AG09309 (cell line): ENCODE measurements around the gene CFAP251.

Experiments
- DNase-seq: peaks from one replicate; pipeline ENCODE4 v3.0.0-alpha.2; 2010; ENCODE audit warnings: low read depth
- H3K4me3 ChIP-seq: 2 replicates; pipeline ENCODE4 v1.5.1; 2011; ENCODE audit warnings: mild to moderate bottlenecking, low read depth, low read length, moderate library complexity; ENCODE audit not compliant: control insufficient read depth
- TF ChIP-seq, protein P1 (sequence below): IDR thresholded peaks from 2 replicates; pipeline ENCODE4 v1.5.1; 2011; ENCODE audit warnings: mild to moderate bottlenecking, low read depth, low read length, inconsistent platforms; ENCODE audit not compliant: insufficient read depth, control insufficient read depth; ENCODE audit errors: missing control alignments

The CFAP251 gene

DNA sequence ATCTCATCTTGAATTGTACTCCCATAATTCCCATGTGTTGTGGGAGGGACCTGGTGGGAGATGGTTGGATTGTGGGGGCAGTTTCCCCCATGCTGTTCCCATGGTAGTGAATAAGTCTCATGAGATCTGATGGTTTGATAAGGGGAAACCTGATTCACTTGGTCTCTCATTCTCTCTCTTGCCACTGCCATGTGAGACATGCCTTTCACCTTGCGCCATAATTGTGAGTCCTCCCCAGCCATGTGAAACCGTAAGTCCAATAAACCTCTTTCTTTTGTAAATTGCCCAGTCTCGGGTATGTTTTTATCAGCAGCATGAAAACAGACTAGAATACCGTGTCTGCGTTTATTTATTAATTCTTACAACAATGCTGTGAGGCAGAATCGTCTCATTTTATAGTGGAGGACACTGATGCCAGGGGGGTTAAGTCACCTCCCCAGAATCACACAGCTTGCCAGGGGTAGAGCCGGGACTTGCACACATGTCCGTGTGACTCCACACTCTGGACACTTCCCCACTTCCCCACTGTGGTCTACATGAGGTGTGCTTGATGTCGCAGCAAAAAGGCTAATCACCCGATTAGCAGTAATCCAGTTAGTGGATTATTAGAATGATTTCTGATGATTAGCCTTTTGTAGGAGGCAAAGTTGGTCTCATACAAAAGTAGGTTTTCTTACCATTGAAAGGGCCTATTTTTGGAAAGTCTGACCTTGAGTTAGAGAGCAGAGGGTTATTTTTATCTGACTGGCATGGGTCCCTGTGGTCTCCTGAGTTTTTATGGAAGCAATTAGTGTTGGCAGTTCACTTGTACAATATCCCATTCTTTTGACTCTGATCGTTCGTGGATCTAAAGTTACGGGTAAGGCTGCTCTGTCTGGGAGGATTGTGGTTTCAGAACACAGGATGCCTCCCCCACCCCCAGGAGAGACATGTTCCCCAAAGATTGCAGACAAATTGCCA, 55.9 kb downstream of the CFAP251 start:
- TF ChIP-seq, protein P1, sequence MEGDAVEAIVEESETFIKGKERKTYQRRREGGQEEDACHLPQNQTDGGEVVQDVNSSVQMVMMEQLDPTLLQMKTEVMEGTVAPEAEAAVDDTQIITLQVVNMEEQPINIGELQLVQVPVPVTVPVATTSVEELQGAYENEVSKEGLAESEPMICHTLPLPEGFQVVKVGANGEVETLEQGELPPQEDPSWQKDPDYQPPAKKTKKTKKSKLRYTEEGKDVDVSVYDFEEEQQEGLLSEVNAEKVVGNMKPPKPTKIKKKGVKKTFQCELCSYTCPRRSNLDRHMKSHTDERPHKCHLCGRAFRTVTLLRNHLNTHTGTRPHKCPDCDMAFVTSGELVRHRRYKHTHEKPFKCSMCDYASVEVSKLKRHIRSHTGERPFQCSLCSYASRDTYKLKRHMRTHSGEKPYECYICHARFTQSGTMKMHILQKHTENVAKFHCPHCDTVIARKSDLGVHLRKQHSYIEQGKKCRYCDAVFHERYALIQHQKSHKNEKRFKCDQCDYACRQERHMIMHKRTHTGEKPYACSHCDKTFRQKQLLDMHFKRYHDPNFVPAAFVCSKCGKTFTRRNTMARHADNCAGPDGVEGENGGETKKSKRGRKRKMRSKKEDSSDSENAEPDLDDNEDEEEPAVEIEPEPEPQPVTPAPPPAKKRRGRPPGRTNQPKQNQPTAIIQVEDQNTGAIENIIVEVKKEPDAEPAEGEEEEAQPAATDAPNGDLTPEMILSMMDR: no peak
- no peak overlapping the region for H3K4me3 ChIP-seq
- DNase-seq: no peak

DNA sequence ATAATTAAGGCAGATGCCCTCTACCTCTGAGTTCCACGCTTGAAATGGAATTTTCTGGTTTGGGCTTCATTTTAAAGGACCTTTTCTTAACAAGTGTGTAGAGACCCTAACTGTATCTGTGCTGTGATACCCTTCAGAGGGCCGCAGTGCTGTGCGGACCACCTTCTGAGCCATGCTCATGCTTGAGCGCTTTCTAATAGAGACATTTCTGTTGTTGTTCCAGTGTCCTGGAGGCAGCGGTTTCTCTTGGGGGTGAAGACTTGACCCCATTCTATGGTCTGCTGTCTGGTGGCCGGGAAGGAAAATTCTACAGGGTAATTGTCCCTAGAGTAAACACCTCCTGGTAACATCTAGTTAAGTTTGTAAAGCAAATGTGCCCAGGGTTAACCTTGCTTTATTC, 56.6 kb downstream of the CFAP251 start:
- TF ChIP-seq, protein P1: no peak
- no peak overlapping the region for H3K4me3 ChIP-seq
- no peak for DNase-seq

DNA sequence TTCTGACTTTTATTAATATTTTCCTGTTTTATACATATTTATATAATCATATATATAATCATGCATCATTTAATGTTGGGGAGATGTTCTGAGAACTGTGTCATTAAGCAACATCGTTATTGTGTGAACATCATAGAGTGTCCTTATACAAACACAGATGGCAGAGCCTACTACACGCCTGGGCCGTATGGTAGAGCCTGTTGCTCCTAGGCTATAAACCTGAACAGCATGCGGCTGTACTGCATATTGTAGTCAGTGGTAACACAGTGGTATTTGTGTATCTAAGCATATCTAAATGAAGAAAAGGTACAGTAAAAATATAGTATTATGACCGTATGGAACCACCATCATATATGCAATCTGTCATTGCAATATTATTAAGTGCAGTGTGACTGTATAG, 58.6 kb downstream of the CFAP251 start:
- no peak for DNase-seq
- H3K4me3 ChIP-seq: no peak overlapping the region
- TF ChIP-seq, protein P1: no peak

DNA sequence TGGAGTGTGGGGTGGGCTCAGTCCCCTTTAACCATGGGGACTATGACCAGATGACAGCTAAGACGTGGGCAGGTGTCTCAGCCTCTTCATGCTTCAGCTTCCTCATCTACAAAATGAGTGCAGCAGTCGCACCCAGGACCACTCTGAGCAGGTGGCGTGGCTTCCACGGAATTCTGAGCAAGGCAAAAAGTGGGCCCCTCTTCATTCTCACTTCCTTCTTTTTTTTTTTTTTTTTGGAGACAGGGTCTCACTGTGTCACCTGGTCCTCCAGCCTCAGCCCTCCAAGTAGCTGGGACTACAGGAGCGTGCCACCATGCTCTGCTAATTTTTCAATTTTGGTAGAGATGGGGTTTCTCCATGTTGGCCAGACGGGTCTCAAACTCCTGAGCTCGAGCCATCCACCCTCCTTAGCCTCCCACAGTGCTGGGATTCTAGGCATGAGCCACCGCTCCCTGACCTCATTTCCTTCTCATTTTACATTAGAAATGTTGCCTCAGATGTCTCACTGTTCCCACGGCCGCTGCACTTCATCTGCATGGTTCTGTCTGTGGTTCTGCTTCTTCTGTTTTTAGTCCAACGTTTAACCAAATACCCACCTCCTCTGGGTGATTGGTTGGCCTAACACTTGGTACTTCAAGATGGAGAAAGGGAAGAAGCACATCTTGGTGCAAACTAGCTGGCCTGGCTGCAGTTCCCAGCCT, 61.9 kb downstream of the CFAP251 start:
- TF ChIP-seq, protein P1: no peak
- no peak overlapping the region for H3K4me3 ChIP-seq
- no peak for DNase-seq

DNA sequence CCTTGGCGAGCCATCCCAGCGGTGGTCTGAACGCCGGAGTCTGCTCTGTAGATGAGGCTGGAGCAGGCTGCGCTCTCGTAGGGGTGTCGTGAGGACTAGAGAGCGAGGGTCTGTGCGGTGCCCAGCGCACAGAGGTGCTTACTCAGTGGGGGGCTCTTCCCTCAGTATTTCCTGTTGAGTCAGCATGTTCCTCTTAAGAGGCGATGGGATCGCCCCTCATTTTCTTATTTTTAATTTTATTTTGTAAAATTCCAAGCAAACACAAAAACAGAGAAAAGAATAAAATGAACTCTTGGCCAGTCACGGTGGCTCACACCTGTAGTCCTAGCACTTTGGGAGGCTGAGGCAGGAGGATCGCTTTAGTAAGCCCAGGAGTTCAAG, 62.5 kb downstream of the CFAP251 start:
- TF ChIP-seq, protein P1: no peak
- DNase-seq: no peak
- H3K4me3 ChIP-seq: no peak overlapping the region

DNA sequence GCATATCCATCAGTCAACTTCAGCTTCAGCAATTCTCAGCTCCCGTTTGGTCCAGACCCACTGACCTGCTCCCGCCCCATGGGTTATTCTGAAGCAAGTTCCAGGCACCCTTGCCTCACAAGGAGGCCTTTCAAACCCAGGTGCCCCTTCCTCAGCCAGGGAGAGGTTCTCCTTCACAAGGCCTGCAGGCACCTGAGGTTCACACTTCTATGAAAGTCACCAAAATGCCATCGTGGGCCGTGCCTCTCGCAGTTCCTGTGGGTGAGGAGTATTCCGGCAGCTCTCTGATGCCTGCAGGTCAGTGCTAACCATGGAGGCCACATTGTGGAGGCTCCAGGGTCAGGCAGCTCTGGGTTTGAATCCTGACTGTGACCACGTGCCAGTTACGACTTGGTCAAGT, 63.1 kb downstream of the CFAP251 start:
- TF ChIP-seq, protein P1: no peak
- DNase-seq: no peak
- no peak overlapping the region for H3K4me3 ChIP-seq
